ENCODE measurements around the gene SPPL2C. TPM values are rescaled to one million over a fixed set of nuclear protein-coding genes. Genes with fewer than 3 reads are reported as not detected.

SPPL2C gene
- total and polyA plus RNA-seq, 10 of the 15 experiments (the other 5 are each of a cell fraction or from before 2014, with no cell fraction given) = not detected

DNA sequence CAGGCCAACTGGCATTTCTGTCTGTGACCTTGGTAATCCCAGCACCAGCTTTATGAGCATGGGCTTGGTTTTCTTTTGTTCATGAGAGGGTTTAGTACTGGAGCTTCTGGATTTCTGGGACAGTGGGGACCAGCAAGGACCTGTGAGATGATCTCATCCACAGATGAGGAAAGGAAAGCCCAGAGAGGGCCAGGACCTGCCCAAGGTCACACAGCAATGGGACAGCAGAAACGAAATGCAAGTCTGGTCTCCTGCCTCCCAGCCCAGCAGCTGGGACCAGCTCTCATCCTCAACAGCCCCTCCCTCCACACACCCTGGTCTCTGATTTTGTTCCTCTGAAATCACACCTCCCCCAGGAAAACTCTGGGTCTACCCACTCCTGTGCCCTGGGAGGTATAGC lies 7.2 kb downstream of the SPPL2C start:
- H3K27me3 ChIP-seq (replicated peaks in 1 of 2; ENCODE audit: control insufficient read depth in 2 of 2, insufficient read depth in 2 of 2, low read length in 1 of 2) = no peaks in the 10 kb centered on the region; a peak in 1 of 4 replicates
- H4K20me1 ChIP-seq (ENCODE audit: control insufficient read depth, insufficient read depth) = no peaks in the 10 kb centered on the region
- BruUV-seq (replicated peaks) = no TSS peak
- DNase-seq (ENCODE audit: low read depth, low spot score) (no peak), ATAC-seq (no peak), FAIRE-seq (no peak)
- ChIA-PET RAD21 (ENCODE audit: unreplicated experiment) (interaction anchor here (1.3 to 1.5 kb wide), 2 partner anchors 70 to 212 kb away, joined by 3 to 8 read pairs; no protein-coding TSS in a partner anchor), SMC1A (ENCODE audit: uncharacterized antibody, unreplicated experiment) (interaction anchor here (0.9 kb wide), 1 partner anchor 20 kb away, joined by 3 read pairs; no protein-coding TSS in a partner anchor), CTCF (interaction anchor here (0.5 to 3.1 kb wide), 19 partner anchors 9 to 717 kb away, joined by 3 to 15 read pairs (median 4); partner anchors contain the start of gene ACBD4), POLR2A (no interaction called here)
- WGBS (ENCODE audit: insufficient coverage, insufficient replicate concordance, low lambda C conversion rate, missing lambda C conversion rate) = 44% methylated on average over 1 of the region's 1 CpG
- H2AFZ ChIP-seq (ENCODE audit: control insufficient read depth, low read depth, low read length) = no peak overlapping the region
- in situ Hi-C loops (cut with MboI) = no loop called here
- no peak overlapping the region for H3K4me2 ChIP-seq (ENCODE audit: control insufficient read depth, insufficient read depth)
- no peak overlapping the region for H3K9ac ChIP-seq (ENCODE audit: control insufficient read depth, insufficient read depth, low read length)
- H3K36me3 ChIP-seq (ENCODE audit: control insufficient read depth in 2 of 2, insufficient read depth in 2 of 2, low read length in 1 of 2) = no peaks in the 10 kb centered on the region
- H3K4me3 ChIP-seq = no peak overlapping the region
- no peaks in the 10 kb centered on the region for H3K79me2 ChIP-seq (ENCODE audit: control insufficient read depth, insufficient read depth, low read length)
- no peak overlapping the region for H3K27ac ChIP-seq (ENCODE audit: control insufficient read depth, insufficient read depth)
- no peak for TF ChIP-seq GABPA (IDR thresholded peaks at IDR 0.05; ENCODE audit: low read depth)
- no peak for TF ChIP-seq MEF2A (IDR thresholded peaks at IDR 0.05; ENCODE audit: insufficient read depth, low read depth, low read length)
- TF ChIP-seq, protein P1, sequence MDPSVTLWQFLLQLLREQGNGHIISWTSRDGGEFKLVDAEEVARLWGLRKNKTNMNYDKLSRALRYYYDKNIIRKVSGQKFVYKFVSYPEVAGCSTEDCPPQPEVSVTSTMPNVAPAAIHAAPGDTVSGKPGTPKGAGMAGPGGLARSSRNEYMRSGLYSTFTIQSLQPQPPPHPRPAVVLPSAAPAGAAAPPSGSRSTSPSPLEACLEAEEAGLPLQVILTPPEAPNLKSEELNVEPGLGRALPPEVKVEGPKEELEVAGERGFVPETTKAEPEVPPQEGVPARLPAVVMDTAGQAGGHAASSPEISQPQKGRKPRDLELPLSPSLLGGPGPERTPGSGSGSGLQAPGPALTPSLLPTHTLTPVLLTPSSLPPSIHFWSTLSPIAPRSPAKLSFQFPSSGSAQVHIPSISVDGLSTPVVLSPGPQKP (IDR thresholded peaks at IDR 0.05; ENCODE audit: low read depth, low read length) = no peak
- TF ChIP-seq TARDBP (IDR thresholded peaks at IDR 0.05; ENCODE audit: borderline replicate concordance) = no peak
- no peak for TF ChIP-seq NBN (IDR thresholded peaks at IDR 0.05)
- no peak for TF ChIP-seq MTA2 (IDR thresholded peaks at IDR 0.05; ENCODE audit: low read depth)
- no peak for TF ChIP-seq SMAD5 (IDR thresholded peaks at IDR 0.05; ENCODE audit: low read depth)
- TF ChIP-seq, protein P2, sequence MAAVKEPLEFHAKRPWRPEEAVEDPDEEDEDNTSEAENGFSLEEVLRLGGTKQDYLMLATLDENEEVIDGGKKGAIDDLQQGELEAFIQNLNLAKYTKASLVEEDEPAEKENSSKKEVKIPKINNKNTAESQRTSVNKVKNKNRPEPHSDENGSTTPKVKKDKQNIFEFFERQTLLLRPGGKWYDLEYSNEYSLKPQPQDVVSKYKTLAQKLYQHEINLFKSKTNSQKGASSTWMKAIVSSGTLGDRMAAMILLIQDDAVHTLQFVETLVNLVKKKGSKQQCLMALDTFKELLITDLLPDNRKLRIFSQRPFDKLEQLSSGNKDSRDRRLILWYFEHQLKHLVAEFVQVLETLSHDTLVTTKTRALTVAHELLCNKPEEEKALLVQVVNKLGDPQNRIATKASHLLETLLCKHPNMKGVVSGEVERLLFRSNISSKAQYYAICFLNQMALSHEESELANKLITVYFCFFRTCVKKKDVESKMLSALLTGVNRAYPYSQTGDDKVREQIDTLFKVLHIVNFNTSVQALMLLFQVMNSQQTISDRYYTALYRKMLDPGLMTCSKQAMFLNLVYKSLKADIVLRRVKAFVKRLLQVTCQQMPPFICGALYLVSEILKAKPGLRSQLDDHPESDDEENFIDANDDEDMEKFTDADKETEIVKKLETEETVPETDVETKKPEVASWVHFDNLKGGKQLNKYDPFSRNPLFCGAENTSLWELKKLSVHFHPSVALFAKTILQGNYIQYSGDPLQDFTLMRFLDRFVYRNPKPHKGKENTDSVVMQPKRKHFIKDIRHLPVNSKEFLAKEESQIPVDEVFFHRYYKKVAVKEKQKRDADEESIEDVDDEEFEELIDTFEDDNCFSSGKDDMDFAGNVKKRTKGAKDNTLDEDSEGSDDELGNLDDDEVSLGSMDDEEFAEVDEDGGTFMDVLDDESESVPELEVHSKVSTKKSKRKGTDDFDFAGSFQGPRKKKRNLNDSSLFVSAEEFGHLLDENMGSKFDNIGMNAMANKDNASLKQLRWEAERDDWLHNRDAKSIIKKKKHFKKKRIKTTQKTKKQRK (IDR thresholded peaks at IDR 0.05; ENCODE audit: low read depth, low read length) = no peak
- TF ChIP-seq, protein P3, sequence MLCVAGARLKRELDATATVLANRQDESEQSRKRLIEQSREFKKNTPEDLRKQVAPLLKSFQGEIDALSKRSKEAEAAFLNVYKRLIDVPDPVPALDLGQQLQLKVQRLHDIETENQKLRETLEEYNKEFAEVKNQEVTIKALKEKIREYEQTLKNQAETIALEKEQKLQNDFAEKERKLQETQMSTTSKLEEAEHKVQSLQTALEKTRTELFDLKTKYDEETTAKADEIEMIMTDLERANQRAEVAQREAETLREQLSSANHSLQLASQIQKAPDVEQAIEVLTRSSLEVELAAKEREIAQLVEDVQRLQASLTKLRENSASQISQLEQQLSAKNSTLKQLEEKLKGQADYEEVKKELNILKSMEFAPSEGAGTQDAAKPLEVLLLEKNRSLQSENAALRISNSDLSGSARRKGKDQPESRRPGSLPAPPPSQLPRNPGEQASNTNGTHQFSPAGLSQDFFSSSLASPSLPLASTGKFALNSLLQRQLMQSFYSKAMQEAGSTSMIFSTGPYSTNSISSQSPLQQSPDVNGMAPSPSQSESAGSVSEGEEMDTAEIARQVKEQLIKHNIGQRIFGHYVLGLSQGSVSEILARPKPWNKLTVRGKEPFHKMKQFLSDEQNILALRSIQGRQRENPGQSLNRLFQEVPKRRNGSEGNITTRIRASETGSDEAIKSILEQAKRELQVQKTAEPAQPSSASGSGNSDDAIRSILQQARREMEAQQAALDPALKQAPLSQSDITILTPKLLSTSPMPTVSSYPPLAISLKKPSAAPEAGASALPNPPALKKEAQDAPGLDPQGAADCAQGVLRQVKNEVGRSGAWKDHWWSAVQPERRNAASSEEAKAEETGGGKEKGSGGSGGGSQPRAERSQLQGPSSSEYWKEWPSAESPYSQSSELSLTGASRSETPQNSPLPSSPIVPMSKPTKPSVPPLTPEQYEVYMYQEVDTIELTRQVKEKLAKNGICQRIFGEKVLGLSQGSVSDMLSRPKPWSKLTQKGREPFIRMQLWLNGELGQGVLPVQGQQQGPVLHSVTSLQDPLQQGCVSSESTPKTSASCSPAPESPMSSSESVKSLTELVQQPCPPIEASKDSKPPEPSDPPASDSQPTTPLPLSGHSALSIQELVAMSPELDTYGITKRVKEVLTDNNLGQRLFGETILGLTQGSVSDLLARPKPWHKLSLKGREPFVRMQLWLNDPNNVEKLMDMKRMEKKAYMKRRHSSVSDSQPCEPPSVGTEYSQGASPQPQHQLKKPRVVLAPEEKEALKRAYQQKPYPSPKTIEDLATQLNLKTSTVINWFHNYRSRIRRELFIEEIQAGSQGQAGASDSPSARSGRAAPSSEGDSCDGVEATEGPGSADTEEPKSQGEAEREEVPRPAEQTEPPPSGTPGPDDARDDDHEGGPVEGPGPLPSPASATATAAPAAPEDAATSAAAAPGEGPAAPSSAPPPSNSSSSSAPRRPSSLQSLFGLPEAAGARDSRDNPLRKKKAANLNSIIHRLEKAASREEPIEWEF (IDR thresholded peaks at IDR 0.05; ENCODE audit: insufficient replicate concordance, low read depth, low read length) = no peak
- TF ChIP-seq PAX8 (IDR thresholded peaks at IDR 0.05) = no peak
- H3K9me3 ChIP-seq (replicated peaks; ENCODE audit: control insufficient read depth, insufficient read depth, low read length) = no peaks in the 10 kb centered on the region
- intact Hi-C loops (cut with micrococcal nuclease; ENCODE audit: unreplicated experiment) = loop anchor here (1.0 kb wide), 1 partner anchor 212 kb away; no protein-coding TSS in a partner anchor
- no peaks in the 10 kb centered on the region for H3K4me1 ChIP-seq (ENCODE audit: control insufficient read depth, insufficient read depth, low read length)
